Ovary (tissue), 9 donors: ENCODE measurements around the gene TRNAU1AP. TPM values are rescaled to one million over a fixed set of nuclear protein-coding genes. Genes with fewer than 3 reads are reported as not detected.
A peak's percentile ranks its signal among the peaks of the same experiment; 100 is the strongest.
"Not testable (repeated sequence)": the region's sequence is repeated elsewhere in the genome, so short reads cannot be mapped to it uniquely, and the experiment has no call there.

ENCODE experiments used
- DNase-seq, 5 donors: peaks; one replicate each; pipeline ENCODE4 v3.0.0-alpha.2; 2019 to 2020
- H3K27ac ChIP-seq, 2 donors: fragments of 200-600 bp; one replicate each; pipeline versions ENCODE4 v1.5.1 to v1.8.0; 2019 to 2022
- H3K27me3 ChIP-seq: fragments of 200-600 bp; one replicate; pipeline ENCODE4 v1.8.0; 2022
- H3K36me3 ChIP-seq: fragments of 200-600 bp; sonication (generic); one replicate; pipeline ENCODE4 v1.5.1; 2019
- H3K4me1 ChIP-seq: one replicate; pipeline ENCODE4 v1.8.1; 2013; ENCODE audit warnings: mild to moderate bottlenecking, moderate library complexity; ENCODE audit not compliant: insufficient read depth
- H3K4me3 ChIP-seq: fragments of 200-600 bp; sonication (generic); one replicate; pipeline ENCODE4 v1.5.1; 2017
- H3K9me3 ChIP-seq, 2 donors: fragments of 200-600 bp in 1 of 2; sonication (generic) in 1 of 2; one replicate each; pipeline versions ENCODE4 v1.5.1 to v1.8.1; 2013 to 2019; ENCODE audit warnings: mild to moderate bottlenecking in 1 of 2, moderate library complexity in 1 of 2
- CTCF ChIP-seq, 3 donors: fragments of 450-650 bp in 2 of 3; fragments of 200-600 bp in 1 of 3; IDR thresholded peaks; one replicate each; pipeline versions ENCODE4 v1.5.1 to v1.8.0; 2016 to 2022; ENCODE audit warnings: antibody characterized with exemption in 3 of 3, mild to moderate bottlenecking in 1 of 3
- EP300 ChIP-seq: sonication (generic); formaldehyde crosslinking; IDR thresholded peaks from one replicate; pipeline ENCODE4 v1.6.1; 2017; ENCODE audit warnings: antibody characterized with exemption
- POLR2A ChIP-seq: fragments of 450-650 bp; IDR thresholded peaks from one replicate; pipeline ENCODE4 v1.6.1; 2017; ENCODE audit warnings: antibody characterized with exemption, mild to moderate bottlenecking, moderate library complexity
- WGBS, 3 donors: extraction: QIAGEN DNeasy Blood & Tissue Kit in 1 of 3; methylation state at CpG; one replicate each; pipeline versions ENCODE4 v1.1.5 to v1.1.7; 2013 to 2017; 5-methylcytosine and 5-hydroxymethylcytosine counted together
- intact Hi-C, 4 donors: fragments of 100-400 bp; cut with DNase I; formaldehyde crosslinking; loops; one replicate each; pipeline versions ENCODE4 v1.11.0 to v1.15.1; 2022 to 2023
- polyA plus RNA-seq, 2 donors: library from polyadenylated mRNA; stranded (reverse); fragments of 200-250 nt in 1 of 2; fragments of 350-450 nt in 1 of 2; fragmentation: Illumina TruSeq in 1 of 2; extraction: RNeasy Lipid Tissue Mini Kit (QIAGEN cat#74804) in 1 of 2; gene quantifications; one replicate each; pipeline ENCODE4 v1.2.3, GENCODE V29; 2013 to 2014
- total RNA-seq, 7 donors: library from RNA; depleted of rRNA in 2 of 7; stranded (reverse); fragments of >200 nt in 2 of 7; fragmentation: NEBNext Ultra II Directional in 3 of 7; extraction: Animal tissue kit (Norgen Biotek cat#: 25700) in 3 of 7; gene quantifications; one replicate each; pipeline versions ENCODE4 v1.1.0 to v1.2.4, GENCODE V29; 2016 to 2023
- donor health status: DM: no; HTN: no; CAD: no; lungs with moderate emphysema.
- donor health status: DM: no; HTN: no; CAD: no.
- donor health status: Bipolar disorder and iron deficiency.
- donor health status: DM: yes; HTN: yes; CAD: no.
- donor health status: DM: no; HTN: no; CAD: no.
- donor health status: DM: yes; HTN: yes; CAD: no.

The TRNAU1AP gene
- total and polyA plus RNA-seq, 9 donors = 18.8 to 37.6 (median 20.7) TPM

DNA sequence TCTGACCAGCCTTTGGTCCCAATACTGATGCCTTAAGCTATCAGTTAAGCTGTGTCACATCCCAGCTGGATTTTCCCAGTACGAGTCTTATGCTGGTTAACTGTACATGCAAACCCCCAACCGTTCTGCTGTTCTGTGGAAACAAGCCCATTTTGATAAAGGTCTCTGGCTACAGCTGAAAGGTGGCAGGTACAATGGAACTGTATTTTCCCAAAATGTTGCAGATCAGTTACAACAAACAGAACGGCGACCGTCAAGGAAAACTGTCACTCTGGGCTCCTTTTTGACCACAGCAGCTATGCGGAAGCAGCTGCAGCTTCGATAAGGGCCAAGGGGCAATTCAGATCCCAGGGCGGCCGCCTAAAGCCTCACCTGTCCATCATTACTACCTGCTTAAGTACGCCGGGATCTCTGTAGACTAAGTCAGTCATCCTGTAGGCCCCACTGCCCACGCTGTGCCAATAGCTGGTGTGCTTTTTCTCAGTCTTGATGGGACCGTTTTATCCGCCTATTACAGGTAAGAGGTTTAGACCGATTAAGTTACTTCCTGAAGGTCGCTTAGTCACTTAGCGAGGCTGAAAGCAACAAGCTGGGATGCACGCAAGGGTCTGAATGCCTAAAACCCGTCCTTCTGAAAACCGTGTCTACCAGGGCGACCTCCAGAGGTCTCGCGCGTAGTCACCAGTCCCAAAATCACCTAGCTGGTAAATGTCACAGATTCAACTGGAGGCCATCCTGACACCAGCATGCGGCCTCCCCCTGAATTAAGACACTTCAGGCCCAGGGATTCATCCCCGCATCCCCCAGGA lies 28.0 kb downstream of the TRNAU1AP start:
- Histone ChIP-seq H3K27me3 (no peaks in the 10 kb centered on the region), H3K4me1 (peaks cover 2% of the 10 kb centered on the region), H3K4me3 (peak overlapping the region; percentile 84), H3K9me3 (no peaks in the 10 kb centered on the region), H3K27ac (peak overlapping the region; percentile 56 to 73), H3K36me3 (no peaks in the 10 kb centered on the region)
- TF ChIP-seq POLR2A (no peak), EP300 (no peak), CTCF (IDR thresholded peaks at IDR 0.05) (no peak)
- intact Hi-C loops = no loop called here
- 0 to 1% (median 1%) methylated on average over 26 of the region's 26 CpGs for WGBS, 3 donors
- DNase-seq = peak in 1 of 5 donors; percentile 29

DNA sequence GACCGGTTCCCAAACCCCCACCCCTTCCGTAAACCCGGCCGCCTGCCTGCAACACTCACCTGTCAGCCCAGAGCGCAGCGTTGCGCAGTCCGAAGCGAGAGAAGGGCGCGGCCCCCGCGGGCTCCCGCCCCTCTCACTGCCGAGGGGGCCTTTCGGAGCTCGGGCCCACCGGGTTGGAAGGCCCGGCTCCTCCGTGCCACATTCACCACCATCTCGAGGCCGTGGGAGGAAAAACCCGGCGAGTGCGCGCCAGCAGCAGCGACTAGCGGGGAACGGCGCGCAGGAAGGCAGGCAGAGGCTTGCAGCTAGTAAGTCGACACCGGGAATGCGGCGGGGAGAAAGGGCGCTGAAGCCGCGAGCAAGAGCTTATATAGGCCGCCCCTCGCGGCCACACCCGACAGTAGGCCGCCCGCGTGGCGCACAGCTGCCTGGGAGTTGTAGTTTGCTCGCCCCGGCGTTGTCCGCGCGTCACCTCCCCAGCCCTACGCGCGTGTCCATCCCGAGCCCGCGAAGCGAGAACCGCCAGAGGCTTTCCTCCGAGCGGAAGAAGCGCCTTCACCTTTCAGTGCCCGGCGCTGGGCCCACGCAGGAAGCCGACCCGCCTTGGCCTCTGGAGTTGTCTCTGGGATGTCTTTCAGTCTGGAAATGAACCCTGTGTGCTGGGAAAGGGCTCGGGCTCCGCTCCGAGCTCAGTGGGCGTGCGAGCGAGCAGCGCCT lies 28.8 kb downstream of the TRNAU1AP start:
- DNase-seq = peak; percentile 94 to 97 (median 95)
- Histone ChIP-seq H3K27ac (peak overlapping the region; percentile 73 to 76), H3K27me3 (no peaks in the 10 kb centered on the region), H3K36me3 (no peaks in the 10 kb centered on the region), H3K9me3 (no peaks in the 10 kb centered on the region), H3K4me1 (peaks cover 2% of the 10 kb centered on the region), H3K4me3 (peak overlapping the region; percentile 84)
- intact Hi-C loops = no loop called here
- no peak for TF ChIP-seq EP300
- TF ChIP-seq CTCF (IDR thresholded peaks at IDR 0.05) = peak; percentile 14 to 49 (median 47)
- TF ChIP-seq POLR2A = peak; percentile 86
- 0% methylated on average over 74 to 75 of the region's 75 CpGs for WGBS, 3 donors

- Histone ChIP-seq H3K27ac (peak overlapping the region; percentile 73 to 76), H3K4me1 (peaks cover 2% of the 10 kb centered on the region), H3K27me3 (no peaks in the 10 kb centered on the region), H3K36me3 (no peaks in the 10 kb centered on the region), H3K4me3 (peak overlapping the region; percentile 84), H3K9me3 (no peaks in the 10 kb centered on the region)
- TF ChIP-seq EP300 (no peak), CTCF (IDR thresholded peaks at IDR 0.05) (no peak), POLR2A (no peak)
- peak in 1 of 5 donors; percentile 38 for DNase-seq
- 0 to 1% (median 1%) methylated on average over 10 of the region's 10 CpGs for WGBS, 3 donors
- intact Hi-C loops = no loop called here
These were observed 29.3 kb downstream of the TRNAU1AP start for GRCh38 chr1:28582248-28582615.

DNA sequence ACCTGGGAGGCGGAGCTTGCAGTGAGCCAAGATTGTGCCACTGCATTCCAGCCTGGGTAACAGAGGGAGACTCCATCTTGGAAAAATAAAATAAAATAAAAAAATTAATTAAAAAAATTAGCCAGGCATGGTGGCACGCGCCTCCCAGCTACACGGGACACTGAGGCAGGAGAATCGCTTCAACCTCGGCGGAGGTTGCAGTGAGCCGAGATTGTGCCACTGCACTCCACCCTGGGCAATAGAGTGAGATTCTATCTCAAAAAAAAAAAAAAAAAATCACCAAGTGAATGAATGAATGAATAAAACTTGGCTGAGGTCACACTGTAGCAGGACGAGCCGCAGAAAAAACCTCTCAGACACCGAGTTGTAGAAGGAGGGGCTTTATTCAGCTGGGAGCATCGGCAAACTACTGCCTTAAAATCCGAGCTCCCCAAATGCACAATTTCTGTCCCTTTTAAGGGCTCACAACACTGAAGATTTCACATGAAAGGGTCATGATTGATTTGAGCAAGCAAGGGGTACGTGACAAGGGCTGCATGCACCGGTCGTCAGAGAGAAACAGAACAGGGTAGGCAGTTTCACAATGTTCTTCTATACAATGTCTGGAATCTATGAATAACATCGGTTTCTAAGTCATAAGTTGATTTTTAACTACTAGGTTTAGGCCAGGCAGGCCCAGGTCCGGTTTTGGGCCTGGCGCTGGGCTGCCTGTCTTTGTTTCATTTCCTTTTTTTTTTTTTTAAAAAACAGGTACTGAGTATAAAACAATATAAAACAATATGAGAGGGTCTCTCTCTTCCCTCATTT lies 33.9 kb downstream of the TRNAU1AP start:
- H3K9me3 ChIP-seq, H3K27ac ChIP-seq, H3K4me3 ChIP-seq, H3K27me3 ChIP-seq, intact Hi-C loops, H3K4me1 ChIP-seq, H3K36me3 ChIP-seq, DNase-seq: not testable (repeated sequence)
- 93 to 95% (median 94%) methylated on average over 19 of the region's 19 CpGs for WGBS, 3 donors
